ENCODE measurements around the gene NUCKS1. TPM values are rescaled to one million over a fixed set of nuclear protein-coding genes. Genes with fewer than 3 reads are reported as not detected.
"Not testable (repeated sequence)": the region's sequence is repeated elsewhere in the genome, so short reads cannot be mapped to it uniquely, and the experiment has no call there.

Gene NUCKS1
- total RNA-seq, 1 donor from 2014 or later = 213 TPM

DNA sequence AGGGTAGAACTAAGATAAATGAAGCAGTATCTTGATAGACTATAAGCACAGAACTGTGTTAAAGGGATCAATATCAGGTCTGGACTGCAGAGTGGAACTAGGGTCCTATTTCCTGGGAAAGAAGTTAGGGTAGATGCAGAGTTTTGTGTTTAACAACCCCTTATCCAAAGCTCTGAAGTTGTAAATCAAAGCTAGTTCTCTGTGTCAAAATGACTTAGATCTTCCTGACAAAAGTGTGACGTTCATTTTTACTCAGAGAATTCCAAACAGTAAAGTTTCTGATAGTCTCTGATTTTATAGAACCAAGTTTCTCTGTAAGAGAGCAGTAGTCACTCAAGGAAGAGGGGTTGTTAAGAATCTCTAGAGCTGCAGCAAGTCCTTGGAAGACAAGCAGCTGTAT is 8.3 kb downstream of the NUCKS1 start:
- intact Hi-C loops (cut with DNase I) = no loop called here
- DNase-seq (ENCODE audit: low spot score) = no peak

DNA sequence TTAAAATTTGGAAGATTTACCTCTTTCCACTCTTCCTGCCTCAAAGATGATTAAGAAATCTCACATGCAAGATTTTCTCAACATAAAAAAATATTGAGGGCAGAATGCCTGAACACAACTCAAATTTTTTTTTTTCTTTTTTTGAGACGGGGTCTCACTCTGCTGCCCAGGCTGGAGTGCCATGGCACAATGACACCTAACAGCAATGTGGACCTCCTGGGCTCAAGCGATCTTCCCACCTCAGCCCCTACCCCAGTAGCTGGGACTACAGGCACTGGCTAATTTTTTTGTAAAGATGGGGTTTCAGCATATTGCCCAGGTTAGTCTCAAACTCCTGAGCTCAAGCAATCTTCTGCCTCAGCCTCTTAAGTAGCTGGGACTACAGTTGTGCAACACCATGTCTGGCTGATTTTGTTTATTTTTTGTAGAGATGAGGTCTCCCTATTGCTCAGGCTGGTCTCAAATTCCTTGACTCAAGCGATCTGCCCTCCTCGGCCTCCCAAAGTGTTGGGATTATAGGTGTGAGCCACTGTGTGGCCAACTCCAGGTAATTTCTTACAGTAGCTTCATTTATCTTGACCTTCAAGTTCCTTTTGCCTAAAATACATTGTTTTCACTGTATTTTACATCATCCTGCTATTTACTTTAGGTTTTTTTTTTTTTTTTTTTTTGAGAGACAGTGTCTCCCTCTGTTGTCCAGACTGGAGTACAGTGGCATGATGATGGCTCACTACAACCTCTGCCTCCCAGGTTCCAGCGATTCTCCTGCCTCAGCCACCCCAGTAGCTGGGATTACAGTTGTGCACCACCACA is 10.4 kb downstream of the NUCKS1 start:
- DNase-seq (ENCODE audit: low spot score) = no peak
- intact Hi-C loops (cut with DNase I) = no loop called here

DNA sequence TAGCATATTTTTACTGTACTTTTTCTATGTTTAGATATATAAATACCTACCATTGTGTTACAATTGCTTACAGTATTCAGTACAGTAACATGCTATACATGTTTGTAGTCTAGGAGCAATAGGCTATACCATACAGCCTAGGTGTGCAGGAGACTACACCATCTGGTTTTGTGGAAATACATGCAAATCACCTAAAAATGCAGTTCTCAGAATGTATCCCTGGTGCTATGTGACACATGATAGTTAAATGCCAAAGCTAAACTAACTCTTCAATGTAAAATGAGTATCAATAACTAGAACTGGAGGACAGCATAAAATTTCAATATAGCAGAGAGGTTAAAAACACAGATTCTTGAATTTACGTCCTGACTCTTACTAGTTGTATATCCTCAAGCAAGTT is 14.8 kb downstream of the NUCKS1 start:
- intact Hi-C loops (cut with DNase I) = no loop called here
- DNase-seq (ENCODE audit: low spot score) = no peak

GRCh38 chr1:205733438-205734175 is 16.4 kb downstream of the NUCKS1 start:
- no peak for DNase-seq (ENCODE audit: low spot score)
- intact Hi-C loops (cut with DNase I) = no loop called here

DNA sequence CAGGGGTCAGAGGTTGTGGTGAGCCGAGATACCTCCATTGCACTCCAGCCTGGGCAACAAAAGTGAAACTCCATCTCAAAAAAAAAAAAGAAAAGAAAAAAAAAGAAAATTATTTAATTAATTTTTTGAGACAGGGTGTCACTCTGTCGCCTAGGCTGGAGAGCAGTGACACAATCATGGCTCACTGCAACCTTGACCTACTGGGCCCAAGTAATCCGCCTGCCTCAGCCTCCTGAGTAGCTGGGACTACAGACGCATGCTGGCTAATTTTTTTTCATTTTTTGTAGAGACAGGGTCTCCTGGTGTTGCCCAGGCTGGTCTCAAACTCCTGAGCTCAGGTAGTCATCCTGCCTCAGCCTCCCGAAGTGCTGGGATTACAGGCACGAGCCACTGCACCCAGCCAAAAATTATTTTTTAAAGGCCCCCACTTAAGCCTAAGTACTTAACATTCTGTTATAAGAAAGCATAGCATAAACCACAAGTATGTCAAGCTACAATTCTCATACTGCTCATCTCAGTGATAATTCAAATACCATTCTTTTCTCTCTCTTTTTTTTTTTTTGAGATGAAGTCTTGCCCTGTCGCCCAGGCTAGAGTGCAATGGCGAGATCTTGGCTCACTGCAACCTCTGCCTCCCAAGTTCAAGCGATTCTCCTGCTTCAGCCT is 19.9 kb downstream of the NUCKS1 start:
- intact Hi-C loops (cut with DNase I) = no loop called here
- DNase-seq (ENCODE audit: low spot score) = no peak

DNA sequence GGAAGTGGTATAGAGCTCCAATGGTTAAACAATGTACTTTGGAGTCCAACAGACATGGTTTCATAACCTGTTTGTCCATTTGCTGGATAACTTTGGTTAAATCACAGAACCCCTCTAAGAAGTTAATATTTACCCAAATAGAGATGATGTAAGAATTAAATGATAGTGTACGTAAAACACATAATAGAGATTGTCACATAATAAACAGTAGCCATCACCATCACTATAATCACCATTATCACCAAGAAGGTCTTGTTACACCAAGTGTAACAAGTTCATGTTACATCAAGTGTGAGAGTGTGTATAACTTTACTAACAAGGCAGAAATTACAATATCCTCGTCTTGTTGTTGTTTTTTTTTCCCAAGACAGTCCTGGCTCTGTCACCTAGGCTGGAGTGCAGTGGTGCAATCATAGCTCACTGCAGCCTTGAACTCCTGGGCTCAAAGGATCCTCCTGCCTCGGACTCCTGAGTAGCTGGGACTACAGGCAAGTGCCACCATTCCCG is 23.3 kb downstream of the NUCKS1 start:
- intact Hi-C loops (cut with DNase I) = no loop called here
- no peak for DNase-seq (ENCODE audit: low spot score)

- DNase-seq (ENCODE audit: low spot score) = no peak
- intact Hi-C loops (cut with DNase I) = no loop called here
Observed at GRCh38 chr1:205725514-205725913, 24.5 kb downstream of the NUCKS1 start.

- DNase-seq (ENCODE audit: low spot score); intact Hi-C loops (cut with DNase I): not testable (repeated sequence)
Observed at GRCh38 chr1:205720740-205721139, 29.2 kb downstream of the NUCKS1 start.

GRCh38 chr1:205719762-205720161 is 30.2 kb downstream of the NUCKS1 start:
- DNase-seq (ENCODE audit: low spot score) = no peak
- intact Hi-C loops (cut with DNase I) = no loop called here

- no peak for DNase-seq (ENCODE audit: low spot score)
- intact Hi-C loops (cut with DNase I) = no loop called here
Observed at GRCh38 chr1:205719015-205719414, 31.0 kb downstream of the NUCKS1 start.

- DNase-seq (ENCODE audit: low spot score) = no peak
- intact Hi-C loops (cut with DNase I) = no loop called here
Observed at GRCh38 chr1:205716371-205717132, 33.4 kb downstream of the NUCKS1 start.

GRCh38 chr1:205715628-205716027 is 34.4 kb downstream of the NUCKS1 start:
- intact Hi-C loops (cut with DNase I) = no loop called here
- no peak for DNase-seq (ENCODE audit: low spot score)

GRCh38 chr1:205714906-205715246 is 35.1 kb downstream of the NUCKS1 start:
- intact Hi-C loops (cut with DNase I) = loop anchor here (5.0 kb wide), 2 partner anchors 123 to 188 kb away; no protein-coding TSS in a partner anchor

GRCh38 chr1:205714190-205714905 is 35.6 kb downstream of the NUCKS1 start:
- intact Hi-C loops (cut with DNase I) = loop anchor here (5.0 kb wide), 2 partner anchors 122 to 187 kb away; no protein-coding TSS in a partner anchor
- no peak for DNase-seq (ENCODE audit: low spot score)

More at GRCh38 chr1:205714906-205715246, 35.1 kb downstream of the NUCKS1 start:
- DNase-seq (ENCODE audit: low spot score) = no peak

- intact Hi-C loops (cut with DNase I) = loop anchor here (2.0 to 5.0 kb wide), 3 partner anchors 53 to 184 kb away; no protein-coding TSS in a partner anchor
- DNase-seq (ENCODE audit: low spot score) = no peak
Observed at GRCh38 chr1:205711105-205712048, 38.6 kb downstream of the NUCKS1 start.

GRCh38 chr1:205710201-205711062 is 39.5 kb downstream of the NUCKS1 start:
- intact Hi-C loops (cut with DNase I) = loop anchor here (2.0 to 5.0 kb wide), 3 partner anchors 52 to 183 kb away; no protein-coding TSS in a partner anchor
- no peak for DNase-seq (ENCODE audit: low spot score)

DNA sequence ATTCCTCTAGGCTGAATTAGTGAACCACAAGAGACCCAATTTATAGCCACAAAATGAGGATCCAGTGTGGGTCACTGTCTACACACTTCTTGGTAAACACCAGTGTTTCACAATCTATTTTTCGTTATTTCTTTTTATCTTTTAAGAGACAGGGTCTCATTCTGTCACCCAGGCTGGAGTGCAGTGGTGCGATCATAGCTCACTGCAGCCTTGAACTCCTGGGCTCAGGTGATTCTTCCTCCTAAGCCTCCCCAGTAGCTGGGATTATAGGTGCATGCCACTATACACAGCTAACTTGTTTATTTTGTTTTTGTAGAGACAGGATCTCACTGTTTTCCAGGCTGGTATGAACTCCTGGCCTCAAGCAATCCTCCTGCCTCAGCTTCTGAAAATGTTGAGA is 40.3 kb downstream of the NUCKS1 start:
- intact Hi-C loops (cut with DNase I) = loop anchor here (2.0 to 5.0 kb wide), 3 partner anchors 51 to 182 kb away; no protein-coding TSS in a partner anchor
- no peak for DNase-seq (ENCODE audit: low spot score)
